GM10248 (cell line): ENCODE results near the gene SEMA3G.

Experiments used
- CTCF ChIA-PET: fragments of 300-600 bp; sonication (Branson Sonifier 250); formaldehyde crosslinking; extraction: SDS; loops from one replicate; lab custom pipeline; 2021; ENCODE audit warnings: antibody characterized with exemption; lab: Yijun Ruan, JAX
- POLR2A ChIA-PET: fragments of 350-650 bp; sonication (Branson Sonifier 250); formaldehyde crosslinking; extraction: SDS; loops from one replicate; lab custom pipeline; 2020; ENCODE audit warnings: antibody characterized with exemption; lab: Yijun Ruan, JAX
- DNase-seq: peaks from one replicate; pipeline ENCODE4 v3.0.0; 2012; ENCODE audit errors: extremely low spot score
- TF ChIP-seq, protein P1 (sequence below): IDR thresholded peaks from 2 replicates; pipeline ENCODE4 v1.5.1; 2012; ENCODE audit warnings: mild to moderate bottlenecking, low read depth; ENCODE audit errors: extremely low read depth, missing control alignments, control extremely low read depth

The SEMA3G gene

DNA sequence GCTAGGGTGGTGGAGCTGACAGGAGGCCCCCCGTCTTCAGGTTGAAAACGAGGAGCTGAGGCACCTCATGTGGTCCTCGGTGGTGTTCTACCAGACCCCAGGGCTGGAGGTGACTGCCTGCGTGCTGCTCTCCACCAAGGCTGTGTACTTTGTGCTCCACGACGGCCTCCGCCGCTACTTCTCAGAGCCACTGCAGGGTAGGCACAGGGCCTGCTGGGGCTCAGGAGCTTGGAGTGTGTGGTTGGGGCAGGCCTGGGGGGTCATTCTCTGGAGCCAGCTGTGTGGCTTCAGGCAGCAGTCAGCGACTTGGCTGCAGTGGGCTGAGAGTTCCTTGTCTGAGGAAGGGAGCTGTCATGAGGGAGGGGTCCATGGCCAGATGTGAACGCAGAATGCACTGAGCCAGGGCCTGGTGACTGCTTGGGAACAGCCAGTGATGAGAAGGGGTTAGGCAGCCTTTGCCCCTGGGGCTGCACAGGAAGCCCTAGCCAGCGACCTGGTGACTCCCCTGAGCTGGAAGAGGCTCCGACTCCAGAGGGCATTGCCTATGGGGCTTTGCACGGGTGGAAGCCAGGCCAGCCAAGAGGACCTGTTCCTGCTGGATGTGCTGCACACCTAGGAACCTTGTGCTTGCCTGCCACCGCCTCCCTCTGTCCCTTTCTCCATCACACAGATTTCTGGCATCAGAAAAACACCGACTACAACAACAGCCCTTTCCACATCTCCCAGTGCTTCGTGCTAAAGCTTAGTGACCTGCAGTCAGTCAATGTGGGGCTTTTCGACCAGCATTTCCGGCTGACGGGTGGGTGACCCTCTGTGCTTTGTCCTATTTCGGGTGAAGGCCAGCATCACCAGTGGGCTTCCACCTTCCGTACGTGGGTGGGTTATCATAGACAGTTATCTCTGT lies 45.4 kb upstream of the SEMA3G start:
- ChIA-PET POLR2A (no interaction called here), CTCF (interaction anchor here (0.8 to 1.6 kb wide), 6 partner anchors 8 to 43 kb away, joined by 3 to 5 read pairs (median 3); no protein-coding TSS in a partner anchor)
- no peak for DNase-seq
- TF ChIP-seq, protein P1, sequence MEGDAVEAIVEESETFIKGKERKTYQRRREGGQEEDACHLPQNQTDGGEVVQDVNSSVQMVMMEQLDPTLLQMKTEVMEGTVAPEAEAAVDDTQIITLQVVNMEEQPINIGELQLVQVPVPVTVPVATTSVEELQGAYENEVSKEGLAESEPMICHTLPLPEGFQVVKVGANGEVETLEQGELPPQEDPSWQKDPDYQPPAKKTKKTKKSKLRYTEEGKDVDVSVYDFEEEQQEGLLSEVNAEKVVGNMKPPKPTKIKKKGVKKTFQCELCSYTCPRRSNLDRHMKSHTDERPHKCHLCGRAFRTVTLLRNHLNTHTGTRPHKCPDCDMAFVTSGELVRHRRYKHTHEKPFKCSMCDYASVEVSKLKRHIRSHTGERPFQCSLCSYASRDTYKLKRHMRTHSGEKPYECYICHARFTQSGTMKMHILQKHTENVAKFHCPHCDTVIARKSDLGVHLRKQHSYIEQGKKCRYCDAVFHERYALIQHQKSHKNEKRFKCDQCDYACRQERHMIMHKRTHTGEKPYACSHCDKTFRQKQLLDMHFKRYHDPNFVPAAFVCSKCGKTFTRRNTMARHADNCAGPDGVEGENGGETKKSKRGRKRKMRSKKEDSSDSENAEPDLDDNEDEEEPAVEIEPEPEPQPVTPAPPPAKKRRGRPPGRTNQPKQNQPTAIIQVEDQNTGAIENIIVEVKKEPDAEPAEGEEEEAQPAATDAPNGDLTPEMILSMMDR, result no peak

DNA sequence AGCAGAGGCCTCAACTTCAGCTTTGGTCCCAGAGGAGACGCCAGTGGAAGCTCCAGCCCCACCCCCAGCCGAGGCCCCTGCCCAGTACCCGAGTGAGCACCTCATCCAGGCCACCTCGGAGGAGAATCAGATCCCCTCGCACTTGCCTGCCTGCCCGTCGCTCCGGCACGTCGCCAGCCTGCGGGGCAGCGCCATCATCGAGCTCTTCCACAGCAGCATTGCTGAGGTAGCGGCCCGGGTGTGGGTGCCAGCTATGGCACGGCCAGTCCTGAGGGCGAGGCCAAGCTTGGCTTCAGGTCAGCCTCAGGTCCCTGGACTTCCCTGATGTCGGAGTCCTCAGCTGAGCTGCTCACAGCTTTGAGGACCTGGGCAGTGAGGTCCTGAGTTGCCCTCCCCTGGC lies 44.5 kb upstream of the SEMA3G start:
- no peak for DNase-seq
- CTCF ChIA-PET, result interaction anchor here (0.9 to 1.4 kb wide), 4 partner anchors 16 to 43 kb away, joined by 3 to 5 read pairs (median 3); no protein-coding TSS in a partner anchor
- TF ChIP-seq, protein P1, result no peak
- POLR2A ChIA-PET, result no interaction called here

DNA sequence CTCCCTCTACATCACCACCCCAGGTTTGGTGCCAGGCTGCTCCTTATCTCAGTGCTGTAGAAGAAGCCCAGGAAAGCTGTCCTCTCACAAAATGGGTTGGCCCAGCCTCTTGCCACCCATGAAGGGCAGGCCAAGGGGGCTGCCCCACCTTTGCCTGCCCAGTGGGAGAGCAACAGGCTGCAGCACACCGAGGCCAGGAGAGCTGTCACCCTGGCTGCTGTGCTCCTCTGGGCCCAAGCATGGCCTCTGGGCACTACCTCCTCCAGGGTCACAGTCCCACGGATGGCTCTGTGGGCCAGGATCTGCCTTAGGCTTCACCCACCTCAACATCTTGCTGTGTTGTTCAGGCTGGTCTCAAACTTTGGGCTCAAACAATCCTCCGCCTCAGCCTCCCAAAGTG lies 43.8 kb upstream of the SEMA3G start:
- TF ChIP-seq, protein P1, result no peak
- CTCF ChIA-PET, result interaction anchor here (0.9 to 1.8 kb wide), 4 partner anchors 15 to 77 kb away, joined by 3 to 6 read pairs (median 3); no protein-coding TSS in a partner anchor
- DNase-seq, result no peak
- POLR2A ChIA-PET, result no interaction called here

DNA sequence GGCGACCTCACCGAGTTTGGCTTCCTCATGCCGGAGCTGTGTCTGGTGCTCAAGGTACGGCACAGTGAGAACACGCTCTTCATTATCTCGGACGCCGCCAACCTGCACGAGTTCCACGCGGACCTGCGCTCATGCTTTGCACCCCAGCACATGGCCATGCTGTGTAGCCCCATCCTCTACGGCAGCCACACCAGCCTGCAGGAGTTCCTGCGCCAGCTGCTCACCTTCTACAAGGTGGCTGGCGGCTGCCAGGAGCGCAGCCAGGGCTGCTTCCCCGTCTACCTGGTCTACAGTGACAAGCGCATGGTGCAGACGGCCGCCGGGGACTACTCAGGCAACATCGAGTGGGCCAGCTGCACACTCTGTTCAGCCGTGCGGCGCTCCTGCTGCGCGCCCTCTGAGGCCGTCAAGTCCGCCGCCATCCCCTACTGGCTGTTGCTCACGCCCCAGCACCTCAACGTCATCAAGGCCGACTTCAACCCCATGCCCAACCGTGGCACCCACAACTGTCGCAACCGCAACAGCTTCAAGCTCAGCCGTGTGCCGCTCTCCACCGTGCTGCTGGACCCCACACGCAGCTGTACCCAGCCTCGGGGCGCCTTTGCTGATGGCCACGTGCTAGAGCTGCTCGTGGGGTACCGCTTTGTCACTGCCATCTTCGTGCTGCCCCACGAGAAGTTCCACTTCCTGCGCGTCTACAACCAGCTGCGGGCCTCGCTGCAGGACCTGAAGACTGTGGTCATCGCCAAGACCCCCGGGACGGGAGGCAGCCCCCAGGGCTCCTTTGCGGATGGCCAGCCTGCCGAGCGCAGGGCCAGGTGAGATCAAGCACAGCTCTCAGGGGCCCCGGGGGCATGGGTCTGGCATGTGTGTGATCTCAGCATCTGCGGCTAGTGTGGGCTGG lies 43.1 kb upstream of the SEMA3G start:
- TF ChIP-seq, protein P1, result no peak
- ChIA-PET CTCF (interaction anchor here (1.1 to 1.8 kb wide), 2 partner anchors 17 to 76 kb away, joined by 3 to 6 read pairs; no protein-coding TSS in a partner anchor), POLR2A (no interaction called here)
- DNase-seq, result no peak

DNA sequence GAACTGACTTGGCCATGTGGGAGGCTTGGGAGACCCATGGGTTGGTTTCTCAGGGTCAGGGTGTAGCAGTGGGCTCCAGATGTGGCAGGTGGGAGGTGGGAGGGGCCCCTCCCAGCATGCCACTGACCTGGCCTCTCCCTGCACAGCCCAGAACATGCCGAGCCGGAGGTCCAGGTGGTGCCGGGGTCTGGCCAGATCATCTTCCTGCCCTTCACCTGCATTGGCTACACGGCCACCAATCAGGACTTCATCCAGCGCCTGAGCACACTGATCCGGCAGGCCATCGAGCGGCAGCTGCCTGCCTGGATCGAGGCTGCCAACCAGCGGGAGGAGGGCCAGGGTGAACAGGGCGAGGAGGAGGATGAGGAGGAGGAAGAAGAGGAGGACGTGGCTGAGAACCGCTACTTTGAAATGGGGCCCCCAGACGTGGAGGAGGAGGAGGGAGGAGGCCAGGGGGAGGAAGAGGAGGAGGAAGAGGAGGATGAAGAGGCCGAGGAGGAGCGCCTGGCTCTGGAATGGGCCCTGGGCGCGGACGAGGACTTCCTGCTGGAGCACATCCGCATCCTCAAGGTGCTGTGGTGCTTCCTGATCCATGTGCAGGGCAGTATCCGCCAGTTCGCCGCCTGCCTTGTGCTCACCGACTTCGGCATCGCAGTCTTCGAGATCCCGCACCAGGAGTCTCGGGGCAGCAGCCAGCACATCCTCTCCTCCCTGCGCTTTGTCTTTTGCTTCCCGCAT lies 42.3 kb upstream of the SEMA3G start:
- TF ChIP-seq, protein P1, result no peak
- ChIA-PET CTCF (interaction anchor here (1.8 kb wide), 1 partner anchor 16 kb away, joined by 6 read pairs; no protein-coding TSS in a partner anchor), POLR2A (no interaction called here)
- DNase-seq, result no peak
